IPS-15b (cell line): ENCODE measurements around the gene SKAP1.

Experiments
- H3K27me3 ChIP-seq: one replicate; pipeline ENCODE4 v1.6.1; 2013; ENCODE audit warnings: low read length; ENCODE audit not compliant: control insufficient read depth, insufficient read depth
- H3K36me3 ChIP-seq: one replicate; pipeline ENCODE4 v1.6.1; 2013; ENCODE audit warnings: low read length; ENCODE audit not compliant: control insufficient read depth, insufficient read depth
- H3K4me1 ChIP-seq: one replicate; pipeline ENCODE4 v1.6.1; 2013; ENCODE audit warnings: mild to moderate bottlenecking, low read length; ENCODE audit not compliant: control insufficient read depth, insufficient read depth
- H3K4me3 ChIP-seq: one replicate; pipeline ENCODE4 v1.5.1; 2013; ENCODE audit warnings: low read depth, low read length
- H3K9ac ChIP-seq: one replicate; pipeline ENCODE4 v1.6.1; 2013; ENCODE audit warnings: low read depth, mild to moderate bottlenecking, low read length
- H3K9me3 ChIP-seq: one replicate; pipeline ENCODE4 v1.6.1; 2013; ENCODE audit warnings: mild to moderate bottlenecking, low read length; ENCODE audit not compliant: control insufficient read depth, insufficient read depth

The SKAP1 gene

DNA sequence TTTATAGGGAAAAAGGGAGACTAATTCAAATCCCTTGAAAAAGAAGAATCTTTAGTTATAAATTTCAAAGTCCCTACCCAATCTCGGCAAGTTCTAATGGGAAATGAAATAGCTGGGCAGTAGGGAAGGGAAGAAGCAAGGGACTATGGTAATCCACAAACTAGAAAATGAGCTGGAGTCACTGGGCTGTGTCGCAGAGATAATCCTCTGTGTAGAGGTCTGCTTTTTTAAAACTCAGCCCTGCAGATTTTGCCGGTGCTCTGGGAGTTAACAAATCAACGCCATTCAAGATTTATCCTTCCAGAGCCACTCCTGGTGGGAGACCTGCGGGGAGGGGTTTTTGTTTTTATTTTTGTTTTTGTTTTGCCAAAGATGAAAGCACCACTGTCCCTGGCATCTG lies 301.6 kb downstream of the SKAP1 start:
- no peaks in the 10 kb centered on the region for H3K36me3 ChIP-seq
- H3K27me3 ChIP-seq, result no peaks in the 10 kb centered on the region
- H3K4me3 ChIP-seq, result no peak overlapping the region
- no peak overlapping the region for H3K9ac ChIP-seq
- no peaks in the 10 kb centered on the region for H3K4me1 ChIP-seq
- H3K9me3 ChIP-seq, result no peaks in the 10 kb centered on the region

DNA sequence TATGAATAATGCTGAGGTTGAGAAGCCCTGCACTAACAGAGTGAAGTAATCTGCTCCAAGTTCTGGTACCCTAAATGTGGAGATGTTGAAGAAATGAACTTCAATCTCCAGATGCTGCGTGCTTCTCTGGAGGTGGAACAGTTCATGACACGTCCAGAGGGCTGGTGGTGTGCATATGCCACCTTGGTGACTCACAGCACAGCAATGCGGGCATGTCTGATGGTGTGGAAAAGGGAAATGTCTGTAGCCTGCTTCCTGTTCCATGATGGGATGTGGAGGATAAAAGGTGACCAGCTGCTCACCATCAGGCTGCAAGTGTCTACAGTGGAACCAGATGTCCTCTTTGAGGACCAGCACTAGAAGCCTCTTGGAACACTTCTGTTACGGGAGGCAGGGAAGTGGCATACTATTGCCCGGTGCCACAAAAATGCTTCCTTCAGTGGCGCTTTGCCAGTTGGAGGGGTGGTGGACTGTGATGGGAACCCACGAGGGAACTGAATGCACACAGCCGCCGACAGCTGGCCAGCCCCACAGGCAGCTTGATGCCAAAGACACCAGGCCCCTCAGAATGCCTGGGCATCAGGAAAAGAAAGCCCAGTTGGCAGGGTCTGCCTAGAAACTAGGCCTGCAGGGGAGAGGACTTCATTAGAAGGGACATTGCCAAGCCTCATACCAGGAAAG lies 302.5 kb downstream of the SKAP1 start:
- Histone ChIP-seq H3K36me3 (peaks cover 1% of the 10 kb centered on the region), H3K27me3 (no peaks in the 10 kb centered on the region), H3K4me3 (no peak overlapping the region), H3K4me1 (no peaks in the 10 kb centered on the region), H3K9ac (no peak overlapping the region), H3K9me3 (no peaks in the 10 kb centered on the region)

DNA sequence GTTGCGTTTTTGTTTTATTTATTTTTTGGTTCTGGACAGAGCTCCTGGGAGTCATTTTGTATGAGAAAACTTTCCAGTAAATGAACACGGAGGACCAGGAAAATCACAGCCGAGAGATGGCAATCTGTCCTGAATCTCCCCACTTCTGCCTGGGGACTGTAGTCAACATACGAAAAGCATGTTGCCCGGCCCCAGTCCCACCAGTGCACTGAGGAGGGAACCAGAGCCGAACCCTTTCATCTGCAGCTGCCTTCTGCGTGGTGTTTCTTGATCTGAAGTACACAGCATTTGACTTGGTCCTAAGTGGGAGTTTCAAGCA lies 303.5 kb downstream of the SKAP1 start:
- Histone ChIP-seq H3K9ac (no peak overlapping the region), H3K27me3 (no peaks in the 10 kb centered on the region), H3K4me1 (no peaks in the 10 kb centered on the region), H3K4me3 (no peak overlapping the region), H3K9me3 (no peaks in the 10 kb centered on the region), H3K36me3 (peaks cover 11% of the 10 kb centered on the region)

DNA sequence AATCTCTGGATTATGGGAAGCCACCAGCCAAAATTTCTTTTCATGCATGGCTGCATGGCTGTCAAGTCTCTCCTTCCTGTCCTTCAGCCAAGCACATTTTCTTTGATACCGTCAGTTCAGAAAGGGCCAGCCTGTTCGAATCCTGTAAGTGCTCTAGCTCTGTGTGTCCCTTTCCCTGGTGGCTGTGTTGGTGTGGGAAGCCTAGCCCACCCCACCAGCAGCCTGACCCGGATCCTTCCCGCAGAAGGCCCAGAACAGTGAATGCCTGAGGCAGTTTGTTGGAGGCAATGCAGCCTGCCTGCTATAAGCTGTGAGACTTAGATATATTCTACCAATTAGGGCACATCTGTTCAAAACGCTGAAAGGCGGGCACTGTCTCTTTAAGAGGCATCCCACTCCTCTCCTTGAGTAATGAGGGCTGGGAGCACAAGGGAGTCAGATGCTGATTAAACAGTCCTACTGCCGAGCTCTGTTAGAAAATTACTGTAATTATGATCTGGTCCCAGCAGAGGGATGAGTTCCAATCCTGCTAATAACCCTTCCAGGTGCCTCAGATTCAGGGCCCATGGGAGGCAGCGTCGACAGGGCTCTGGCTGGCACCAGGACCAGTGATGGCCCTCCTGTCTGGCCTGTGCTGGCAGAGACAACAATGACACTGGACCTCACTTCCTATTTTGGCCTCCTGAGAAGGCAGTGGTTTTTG lies 304.0 kb downstream of the SKAP1 start:
- Histone ChIP-seq H3K9me3 (no peaks in the 10 kb centered on the region), H3K36me3 (peaks cover 15% of the 10 kb centered on the region), H3K4me1 (no peaks in the 10 kb centered on the region), H3K4me3 (no peak overlapping the region), H3K27me3 (no peaks in the 10 kb centered on the region), H3K9ac (no peak overlapping the region)

DNA sequence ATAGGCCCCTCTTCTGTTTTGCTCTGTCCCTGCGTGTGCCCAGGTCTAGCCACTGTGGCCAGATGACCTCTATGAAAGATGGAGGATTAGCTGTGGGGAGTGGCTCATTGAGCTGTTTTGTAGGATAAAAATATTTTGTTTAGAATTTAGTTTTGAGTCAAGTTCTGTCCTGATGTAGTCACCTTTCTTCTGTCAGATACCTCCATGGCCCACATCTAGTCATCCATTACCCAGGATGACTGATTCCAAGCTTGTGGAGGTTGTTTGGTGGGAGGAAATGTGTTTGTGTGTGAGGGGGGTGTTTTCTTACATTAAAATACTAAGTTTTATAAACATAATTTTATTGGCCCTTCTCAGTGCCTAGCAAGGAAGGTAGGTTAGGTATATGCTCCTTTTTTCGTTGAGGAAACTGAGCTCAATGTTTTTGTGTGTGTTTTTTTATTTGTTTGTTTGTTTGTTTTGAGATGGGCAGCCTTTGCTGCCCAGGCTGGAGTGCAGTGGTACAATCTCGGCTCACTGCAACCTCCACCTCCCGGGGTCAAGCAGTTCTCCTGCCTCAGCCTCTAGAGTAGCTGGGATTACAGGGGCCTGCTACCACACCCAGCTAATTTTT lies 306.1 kb downstream of the SKAP1 start:
- Histone ChIP-seq H3K9me3 (no peaks in the 10 kb centered on the region), H3K36me3 (peaks cover 18% of the 10 kb centered on the region), H3K9ac (no peak overlapping the region)

DNA sequence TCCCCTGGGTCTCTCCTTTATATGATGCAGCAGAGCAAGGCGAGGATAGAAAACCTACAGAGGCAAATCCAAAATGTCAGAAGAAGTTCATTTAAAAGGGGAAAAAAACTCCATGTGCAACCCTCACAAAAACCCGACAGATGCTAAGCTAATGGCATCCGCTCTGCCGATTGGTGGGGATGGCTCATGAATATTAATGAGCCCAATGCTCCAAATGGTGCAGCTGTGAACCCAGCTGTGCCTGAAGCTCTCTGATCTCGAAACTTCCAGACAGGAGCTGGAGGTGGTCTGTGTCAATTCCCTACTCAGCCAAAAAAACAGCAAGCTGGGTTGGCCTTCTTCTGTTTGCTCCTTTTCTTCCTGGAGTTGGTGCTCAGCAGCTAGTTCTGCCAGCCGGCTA lies 306.9 kb downstream of the SKAP1 start:
- Histone ChIP-seq H3K27me3 (no peaks in the 10 kb centered on the region), H3K4me3 (no peak overlapping the region), H3K4me1 (no peaks in the 10 kb centered on the region), H3K9ac (no peak overlapping the region), H3K9me3 (no peaks in the 10 kb centered on the region), H3K36me3 (peaks cover 23% of the 10 kb centered on the region)

More for the DNA sequence above, 306.1 kb downstream of the SKAP1 start:
- Histone ChIP-seq H3K4me3 (no peak overlapping the region), H3K4me1 (no peaks in the 10 kb centered on the region), H3K27me3 (no peaks in the 10 kb centered on the region)

DNA sequence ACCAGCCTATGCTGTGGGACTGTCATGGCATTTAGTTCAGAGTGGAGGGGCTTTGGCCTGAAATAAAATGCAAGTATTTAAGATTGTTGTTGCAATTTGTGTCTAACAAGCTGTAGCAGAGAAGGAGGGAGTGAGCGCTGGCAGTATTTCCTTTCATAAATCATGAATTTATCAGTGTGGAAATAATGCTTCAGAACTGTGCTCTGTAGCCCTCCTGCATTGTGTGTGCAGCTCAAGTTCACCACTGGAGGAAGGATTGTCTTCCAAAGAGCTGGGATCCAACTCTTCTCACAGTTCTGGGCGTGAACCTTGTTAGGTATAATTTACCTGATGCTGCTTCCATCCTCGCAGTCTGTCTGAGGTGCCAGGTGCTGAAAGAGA lies 307.4 kb downstream of the SKAP1 start:
- no peaks in the 10 kb centered on the region for H3K4me1 ChIP-seq
- H3K9me3 ChIP-seq, result no peaks in the 10 kb centered on the region
- H3K9ac ChIP-seq, result no peak overlapping the region
- H3K36me3 ChIP-seq, result peaks cover 23% of the 10 kb centered on the region
- no peak overlapping the region for H3K4me3 ChIP-seq
- no peaks in the 10 kb centered on the region for H3K27me3 ChIP-seq

DNA sequence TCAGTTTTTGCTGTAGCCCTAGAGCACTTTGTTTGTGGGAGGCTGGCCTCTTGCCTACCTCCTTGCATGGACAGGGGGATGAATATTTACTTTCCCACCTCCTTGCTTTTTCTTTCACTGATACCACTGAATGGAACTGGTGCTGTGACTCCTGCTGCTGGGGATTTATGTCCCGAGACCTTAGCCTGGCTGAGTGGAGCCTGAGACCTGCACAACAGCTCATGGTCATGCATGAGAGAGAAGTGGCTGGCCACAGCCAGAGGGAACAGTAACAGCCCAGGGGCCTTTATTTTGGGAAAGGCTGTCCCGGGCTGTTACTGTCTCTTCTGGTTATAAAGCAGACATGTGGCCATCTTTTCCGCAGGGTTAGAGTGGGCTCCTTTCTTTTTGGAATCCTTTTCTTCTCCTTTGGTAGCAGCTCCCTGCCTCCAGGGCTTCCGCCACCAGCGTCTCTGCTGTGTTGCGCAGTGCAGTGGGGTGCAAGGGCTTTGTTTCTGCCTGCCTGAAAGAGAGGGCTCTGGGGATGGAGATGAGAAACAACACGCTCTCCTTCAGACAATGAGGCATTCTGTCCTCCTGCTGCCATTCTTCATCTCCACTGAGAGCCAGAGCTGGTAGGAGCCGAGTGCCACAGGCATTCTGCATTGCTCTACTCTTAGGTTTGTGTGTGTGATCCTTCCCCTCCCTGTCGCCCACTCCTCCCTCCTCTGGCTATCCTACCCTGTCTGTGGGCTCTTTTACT lies 307.9 kb downstream of the SKAP1 start:
- no peak overlapping the region for H3K4me3 ChIP-seq
- H3K4me1 ChIP-seq, result no peaks in the 10 kb centered on the region
- peaks cover 23% of the 10 kb centered on the region for H3K36me3 ChIP-seq
- no peaks in the 10 kb centered on the region for H3K9me3 ChIP-seq
- no peaks in the 10 kb centered on the region for H3K27me3 ChIP-seq
- no peak overlapping the region for H3K9ac ChIP-seq

DNA sequence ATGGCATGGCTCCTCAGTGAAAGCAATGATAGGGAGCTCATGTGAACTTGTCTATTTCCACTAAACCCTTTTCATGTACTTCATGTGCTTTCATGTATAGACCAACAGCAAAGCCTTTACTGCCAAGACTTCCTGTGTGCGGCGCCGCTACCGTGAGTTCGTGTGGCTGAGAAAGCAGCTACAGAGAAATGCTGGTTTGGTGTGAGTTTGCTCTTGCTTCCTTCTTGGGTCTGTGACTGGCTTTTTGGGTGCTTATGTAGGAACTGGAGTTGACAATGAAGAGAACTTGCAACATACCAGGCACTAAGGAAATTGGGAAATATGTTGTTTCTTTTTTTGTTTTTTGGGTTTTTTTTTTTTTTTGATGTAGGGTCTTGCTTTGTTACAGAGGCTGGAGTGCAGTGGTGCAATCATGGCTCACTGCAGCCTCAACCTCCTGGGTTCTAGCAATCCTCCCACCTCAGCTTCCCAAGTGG lies 316.8 kb downstream of the SKAP1 start:
- no peaks in the 10 kb centered on the region for H3K27me3 ChIP-seq
- no peaks in the 10 kb centered on the region for H3K36me3 ChIP-seq
- no peaks in the 10 kb centered on the region for H3K9me3 ChIP-seq
- no peak overlapping the region for H3K4me3 ChIP-seq
- no peaks in the 10 kb centered on the region for H3K4me1 ChIP-seq
- H3K9ac ChIP-seq, result no peak overlapping the region

DNA sequence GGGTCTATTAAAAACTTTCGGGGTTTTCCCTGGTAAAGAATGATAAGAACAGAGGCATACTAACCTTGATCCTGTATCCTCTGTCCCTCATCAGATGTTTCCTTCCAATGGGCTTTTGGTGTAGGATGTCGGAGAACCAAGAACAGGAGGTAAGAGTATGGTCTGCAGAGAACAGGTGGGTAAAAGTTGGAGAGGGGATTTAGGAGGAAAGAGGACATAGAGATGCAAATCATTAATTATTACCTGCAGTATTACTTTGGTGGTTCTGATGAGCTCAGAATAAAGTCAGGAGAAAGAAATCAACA lies 318.1 kb downstream of the SKAP1 start:
- Histone ChIP-seq H3K36me3 (no peaks in the 10 kb centered on the region), H3K4me1 (no peaks in the 10 kb centered on the region), H3K9ac (no peak overlapping the region), H3K27me3 (no peaks in the 10 kb centered on the region), H3K9me3 (no peaks in the 10 kb centered on the region), H3K4me3 (no peak overlapping the region)

DNA sequence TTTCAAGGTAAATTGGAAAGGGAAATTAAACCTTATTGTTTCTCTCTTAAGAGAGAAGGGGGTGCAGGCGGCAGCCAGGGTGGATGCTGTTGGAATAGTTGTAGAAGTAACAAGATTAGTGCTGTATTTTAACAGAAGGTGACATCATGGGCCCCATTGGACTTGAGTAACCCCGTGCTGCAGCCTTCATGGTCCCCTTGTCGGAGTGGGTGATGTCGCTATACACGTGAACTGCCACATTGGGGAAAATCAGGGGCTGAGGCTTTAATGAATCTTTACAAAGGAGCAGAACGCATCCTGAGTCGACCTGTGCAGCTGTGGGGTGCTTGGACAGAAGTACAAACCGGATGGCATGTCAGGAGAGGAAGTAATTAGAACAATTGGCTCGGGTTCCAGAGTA lies 319.3 kb downstream of the SKAP1 start:
- H3K36me3 ChIP-seq, result no peaks in the 10 kb centered on the region
- H3K4me3 ChIP-seq, result no peak overlapping the region
- H3K4me1 ChIP-seq, result no peaks in the 10 kb centered on the region
- H3K9me3 ChIP-seq, result no peaks in the 10 kb centered on the region
- H3K27me3 ChIP-seq, result no peaks in the 10 kb centered on the region
- no peak overlapping the region for H3K9ac ChIP-seq
